Measurements from ENCODE around the gene APH1A.
A peak's percentile ranks its signal among the peaks of the same experiment; 100 is the strongest.

The APH1A gene

DNA sequence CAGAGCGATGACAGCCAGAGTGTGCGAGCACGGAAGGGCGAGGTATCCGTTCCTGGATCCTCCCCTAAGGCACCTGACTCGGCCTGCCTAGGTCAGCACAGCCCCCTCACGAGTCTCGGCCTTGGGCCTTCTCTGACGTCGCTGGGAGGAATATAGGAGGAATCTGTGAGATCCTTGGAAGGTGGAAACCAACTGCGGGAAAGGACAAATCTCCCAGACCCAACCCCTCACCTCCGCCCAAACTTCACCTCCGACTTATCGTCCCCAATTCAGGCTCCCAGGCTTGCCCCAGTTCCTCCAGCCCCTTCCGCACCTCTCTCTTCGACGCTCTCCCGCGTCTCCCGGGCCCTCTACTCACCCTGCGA lies 494 bp downstream of the APH1A start:
- H3K4me3 ChIP-seq (ENCODE audit: low read depth, low read length) = peak overlapping the region; percentile 96
- TF ChIP-seq, protein P1, sequence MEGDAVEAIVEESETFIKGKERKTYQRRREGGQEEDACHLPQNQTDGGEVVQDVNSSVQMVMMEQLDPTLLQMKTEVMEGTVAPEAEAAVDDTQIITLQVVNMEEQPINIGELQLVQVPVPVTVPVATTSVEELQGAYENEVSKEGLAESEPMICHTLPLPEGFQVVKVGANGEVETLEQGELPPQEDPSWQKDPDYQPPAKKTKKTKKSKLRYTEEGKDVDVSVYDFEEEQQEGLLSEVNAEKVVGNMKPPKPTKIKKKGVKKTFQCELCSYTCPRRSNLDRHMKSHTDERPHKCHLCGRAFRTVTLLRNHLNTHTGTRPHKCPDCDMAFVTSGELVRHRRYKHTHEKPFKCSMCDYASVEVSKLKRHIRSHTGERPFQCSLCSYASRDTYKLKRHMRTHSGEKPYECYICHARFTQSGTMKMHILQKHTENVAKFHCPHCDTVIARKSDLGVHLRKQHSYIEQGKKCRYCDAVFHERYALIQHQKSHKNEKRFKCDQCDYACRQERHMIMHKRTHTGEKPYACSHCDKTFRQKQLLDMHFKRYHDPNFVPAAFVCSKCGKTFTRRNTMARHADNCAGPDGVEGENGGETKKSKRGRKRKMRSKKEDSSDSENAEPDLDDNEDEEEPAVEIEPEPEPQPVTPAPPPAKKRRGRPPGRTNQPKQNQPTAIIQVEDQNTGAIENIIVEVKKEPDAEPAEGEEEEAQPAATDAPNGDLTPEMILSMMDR (IDR thresholded peaks at IDR 0.05; ENCODE audit: borderline replicate concordance, insufficient read depth, low read depth, low read length) = no peak

DNA sequence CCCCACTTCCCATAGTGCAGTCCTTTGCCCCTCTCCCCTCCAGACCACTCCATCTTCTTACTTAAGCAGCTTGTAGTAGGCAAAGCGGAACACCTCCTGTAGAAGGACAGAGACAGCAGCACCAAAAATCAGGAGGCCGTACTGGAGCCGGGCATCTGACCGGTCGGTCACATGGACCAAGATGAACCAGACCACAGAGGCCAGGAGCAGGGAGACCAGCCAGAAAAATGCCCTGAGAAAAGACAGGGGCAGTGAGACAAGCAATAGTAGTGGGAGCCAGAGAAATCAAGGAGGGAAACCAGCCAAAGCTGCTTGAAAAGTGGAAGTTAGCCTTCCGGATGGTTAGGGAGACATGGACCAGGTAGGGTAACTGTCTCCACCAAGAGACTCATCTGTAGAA lies 920 bp downstream of the APH1A start:
- TF ChIP-seq, protein P1 (IDR thresholded peaks at IDR 0.05; ENCODE audit: borderline replicate concordance, insufficient read depth, low read depth, low read length) = no peak
- peak overlapping the region; percentile 96 for H3K4me3 ChIP-seq (ENCODE audit: low read depth, low read length)

DNA sequence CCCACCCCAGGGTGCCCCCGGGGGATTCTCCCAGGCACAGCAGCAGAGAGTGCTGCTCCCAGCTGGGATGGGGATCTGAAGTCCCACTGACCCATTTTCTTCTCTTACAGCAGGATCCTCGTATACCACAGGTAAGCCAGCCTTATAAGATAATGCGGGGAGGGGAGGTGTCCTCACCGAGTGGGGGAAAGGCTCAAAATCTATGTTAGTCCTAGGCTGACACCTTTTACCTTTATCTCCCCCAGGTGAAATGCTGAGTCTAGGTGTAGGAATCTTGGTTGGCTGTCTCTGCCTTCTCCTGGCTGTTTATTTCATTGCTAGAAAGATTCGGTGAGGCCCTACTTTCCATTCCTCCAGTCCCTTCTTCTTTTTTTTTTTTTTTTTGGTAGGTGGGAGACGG lies 5.3 kb downstream of the APH1A start:
- no peak overlapping the region for H3K4me3 ChIP-seq (ENCODE audit: low read depth, low read length)
- TF ChIP-seq, protein P1 (IDR thresholded peaks at IDR 0.05; ENCODE audit: borderline replicate concordance, insufficient read depth, low read depth, low read length) = no peak

DNA sequence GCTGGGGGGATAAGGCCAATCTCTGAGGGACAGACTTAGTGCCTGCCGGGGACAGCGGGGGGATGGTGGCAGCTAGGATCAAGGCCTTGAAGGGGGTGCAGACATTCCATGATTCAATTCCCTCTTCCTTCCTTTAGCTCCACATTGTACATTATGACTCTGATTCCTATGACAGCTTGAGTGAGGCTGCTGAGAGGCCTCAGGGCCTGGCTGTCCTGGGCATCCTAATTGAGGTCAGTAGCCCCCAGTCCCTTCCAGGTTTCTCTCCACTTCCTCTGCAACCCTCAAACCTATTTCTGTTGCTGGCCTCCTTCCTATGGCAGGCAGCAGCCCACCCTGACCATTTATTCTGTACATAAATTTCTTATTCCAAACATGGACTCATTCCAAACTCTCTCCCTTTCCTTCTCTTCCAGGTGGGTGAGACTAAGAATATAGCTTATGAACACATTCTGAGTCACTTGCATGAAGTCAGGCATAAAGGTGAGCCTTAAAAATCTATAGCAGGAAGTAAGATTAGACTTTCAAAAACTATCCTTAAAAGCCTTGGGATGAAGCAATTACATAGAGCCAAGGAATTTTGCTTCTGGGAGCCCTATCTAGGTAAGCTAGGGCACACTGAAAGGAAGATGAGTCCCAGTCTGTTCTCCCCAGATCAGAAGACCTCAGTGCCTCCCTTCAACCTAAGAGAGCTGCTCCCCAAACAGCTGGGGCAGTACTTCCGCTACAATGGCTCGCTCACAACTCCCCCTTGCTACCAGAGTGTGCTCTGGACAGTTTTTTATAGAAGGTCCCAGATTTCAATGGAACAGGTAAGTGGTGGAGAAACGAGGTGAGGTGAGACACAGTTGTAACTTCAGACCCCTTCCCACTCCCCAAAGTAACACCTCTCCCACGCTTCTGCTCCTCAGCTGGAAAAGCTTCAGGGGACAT lies 6.2 kb downstream of the APH1A start:
- no peak overlapping the region for H3K4me3 ChIP-seq (ENCODE audit: low read depth, low read length)
- TF ChIP-seq, protein P1 (IDR thresholded peaks at IDR 0.05; ENCODE audit: borderline replicate concordance, insufficient read depth, low read depth, low read length) = no peak

DNA sequence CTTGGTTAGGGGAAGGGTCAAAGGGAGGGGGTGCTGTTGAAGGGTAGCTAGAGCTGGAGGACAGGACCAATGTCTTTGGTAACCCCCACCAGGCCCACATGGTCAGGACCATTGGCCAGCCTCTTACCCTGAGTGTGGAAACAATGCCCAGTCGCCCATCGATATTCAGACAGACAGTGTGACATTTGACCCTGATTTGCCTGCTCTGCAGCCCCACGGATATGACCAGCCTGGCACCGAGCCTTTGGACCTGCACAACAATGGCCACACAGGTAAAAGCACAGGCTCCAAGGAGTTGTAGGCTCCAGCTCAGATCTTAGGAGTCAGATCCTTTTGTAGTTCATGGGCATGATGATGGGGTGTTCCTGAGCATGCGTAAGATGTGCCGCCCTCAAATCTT lies 7.4 kb downstream of the APH1A start:
- TF ChIP-seq, protein P1 (IDR thresholded peaks at IDR 0.05; ENCODE audit: borderline replicate concordance, insufficient read depth, low read depth, low read length) = no peak
- H3K4me3 ChIP-seq (ENCODE audit: low read depth, low read length) = no peak overlapping the region

DNA sequence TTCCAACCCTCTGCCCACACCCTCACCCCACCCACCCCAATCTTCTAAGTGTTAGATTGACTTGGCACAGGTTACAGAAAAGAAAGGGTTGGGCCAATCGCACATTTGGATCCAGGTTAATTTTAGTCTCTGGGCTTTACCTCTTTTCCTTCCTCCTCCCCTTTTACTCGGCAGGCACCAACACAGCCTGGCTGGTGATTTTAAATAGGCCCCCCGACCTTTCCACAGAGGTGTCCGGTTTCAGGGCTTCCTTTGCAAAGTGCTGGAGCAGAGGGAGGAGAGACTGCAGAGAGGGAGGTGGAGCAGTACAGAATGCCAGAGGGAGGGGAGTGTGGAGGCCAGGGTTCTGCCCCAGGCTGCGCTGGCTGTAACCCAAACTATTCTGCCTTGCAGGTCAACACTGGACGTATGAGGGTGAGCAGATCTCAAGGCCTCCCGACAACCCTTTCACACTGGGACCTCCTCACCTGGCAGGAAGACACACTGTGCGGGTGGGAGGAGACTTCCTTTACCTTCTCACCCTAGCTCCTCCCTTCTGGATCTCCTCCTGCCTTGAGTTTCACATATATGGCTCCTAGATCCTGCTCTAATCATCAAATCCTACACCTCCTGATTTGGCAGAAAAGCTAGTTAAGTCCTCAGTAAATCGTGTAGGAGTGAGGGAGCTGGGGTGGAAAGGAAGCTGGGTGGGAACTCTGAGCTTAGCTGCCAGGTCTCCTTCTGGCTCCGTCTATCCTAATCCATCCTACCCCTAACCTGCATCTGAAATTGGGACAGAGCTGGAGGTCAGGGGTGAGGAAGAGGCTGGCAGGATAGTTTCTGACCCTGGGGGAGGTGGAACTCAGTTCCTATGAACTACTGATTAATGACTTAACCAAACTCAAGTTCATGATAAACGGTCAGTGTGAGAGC lies 8.8 kb downstream of the APH1A start:
- TF ChIP-seq, protein P1 (IDR thresholded peaks at IDR 0.05; ENCODE audit: borderline replicate concordance, insufficient read depth, low read depth, low read length) = no peak
- H3K4me3 ChIP-seq (ENCODE audit: low read depth, low read length) = no peak overlapping the region
